GM12878 (cell line): ENCODE measurements around the gene F8A2. TPM values are rescaled to one million over a fixed set of nuclear protein-coding genes. Genes with fewer than 3 reads are reported as not detected.

Experiments used
- ATAC-seq: fragments of 200-7000 bp; cut with Tn5 transposase; 3 replicates; pipeline ENCODE4 v1.9.1; 2020; ENCODE audit warnings: mild to moderate bottlenecking, moderate library complexity
- BruUV-seq: library from RNA; stranded (reverse); fragments of 400-500 nt; replicated peaks from 2 replicates; lab custom pipeline; 2021; lab: Mats Ljungman, UMichigan
- CTCF ChIA-PET: fragments of 300-600 bp; sonication (Branson Sonifier 250); formaldehyde crosslinking; extraction: SDS; loops from one replicate; lab custom pipeline; 2021; ENCODE audit warnings: inconsistent platforms; lab: Yijun Ruan, JAX
- POLR2A ChIA-PET: fragments of 350-600 bp; formaldehyde crosslinking; extraction: SDS; loops from one replicate; lab custom pipeline; 2021; ENCODE audit warnings: inconsistent platforms; lab: Charles Lee
- RAD21 ChIA-PET: fragments of 300-600 bp; sonication (Branson Sonifier 250); formaldehyde crosslinking; loops from one replicate; lab custom pipeline; 2023; ENCODE audit warnings: antibody characterized with exemption; ENCODE audit not compliant: unreplicated experiment; lab: Charles Lee
- SMC1A ChIA-PET: fragments of 300-600 bp; sonication (Branson Sonifier 250); formaldehyde crosslinking; loops from one replicate; lab custom pipeline; 2023; ENCODE audit not compliant: unreplicated experiment, uncharacterized antibody; lab: Charles Lee
- DNase-seq: peaks from one replicate; pipeline ENCODE4 v3.0.0-alpha.2; 2011; ENCODE audit warnings: low read depth, low spot score
- FAIRE-seq: peaks from 3 replicates; lab custom pipeline; 2011; peaks lifted over from hg19 to GRCh38; lab: Jason Lieb, UNC
- H2AFZ ChIP-seq: 2 replicates; pipeline ENCODE4 v1.6.0; 2011; ENCODE audit warnings: low read depth, low read length, control low read depth; ENCODE audit not compliant: control insufficient read depth
- H3K27ac ChIP-seq: 2 replicates; pipeline ENCODE4 v1.5.1; 2011; ENCODE audit warnings: control low read depth; ENCODE audit not compliant: control insufficient read depth, insufficient read depth
- H3K27me3 ChIP-seq, 2 experiments: replicated peaks in 1 of 2; 2 replicates each; pipeline versions ENCODE4 v1.6.0 to v1.6.1; 2011; ENCODE audit warnings: low read length in 1 of 2; ENCODE audit not compliant: control insufficient read depth in 2 of 2, insufficient read depth in 2 of 2
- H3K36me3 ChIP-seq, 2 experiments: 2 replicates each; pipeline ENCODE4 v1.5.1; 2011; ENCODE audit warnings: low read length in 1 of 2; ENCODE audit not compliant: control insufficient read depth in 2 of 2, insufficient read depth in 2 of 2
- H3K4me1 ChIP-seq: 2 replicates; pipeline ENCODE4 v1.6.1; 2011; ENCODE audit warnings: mild to moderate bottlenecking, low read length, moderate library complexity, mixed read lengths; ENCODE audit not compliant: control insufficient read depth, insufficient read depth
- H3K4me2 ChIP-seq: 2 replicates; pipeline ENCODE4 v1.6.0; 2011; ENCODE audit warnings: control low read depth; ENCODE audit not compliant: control insufficient read depth, insufficient read depth
- H3K4me3 ChIP-seq: fragments of 200-600 bp; sonication (generic); 2 replicates; pipeline ENCODE4 v1.5.1; 2016
- H3K79me2 ChIP-seq: 2 replicates; pipeline ENCODE4 v1.6.0; 2011; ENCODE audit warnings: low read length; ENCODE audit not compliant: control insufficient read depth, insufficient read depth
- H3K9ac ChIP-seq: 2 replicates; pipeline ENCODE4 v1.8.0; 2011; ENCODE audit warnings: low read length, control low read depth, mixed read lengths; ENCODE audit not compliant: control insufficient read depth, insufficient read depth
- H3K9me3 ChIP-seq: replicated peaks from 3 replicates; pipeline ENCODE4 v1.5.1; 2011; ENCODE audit warnings: mild to moderate bottlenecking, low read length; ENCODE audit not compliant: control insufficient read depth, insufficient read depth
- H4K20me1 ChIP-seq: 2 replicates; pipeline ENCODE4 v1.6.0; 2011; ENCODE audit not compliant: control insufficient read depth, insufficient read depth
- ATF2 ChIP-seq: IDR thresholded peaks from 2 replicates; pipeline ENCODE4 v1.6.1; 2012; ENCODE audit warnings: low read length, inconsistent platforms
- ATF7 ChIP-seq: fragments of 450-650 bp; IDR thresholded peaks from 2 replicates; pipeline ENCODE4 v1.6.1; 2016; ENCODE audit warnings: low read depth, mild to moderate bottlenecking
- CBX5 ChIP-seq: sonication (generic); IDR thresholded peaks from 2 replicates; pipeline ENCODE4 v1.6.1; 2016; ENCODE audit warnings: low read depth, moderate library complexity, mild to moderate bottlenecking, inconsistent platforms
- DPF2 ChIP-seq: fragments of 450-650 bp; IDR thresholded peaks from 2 replicates; pipeline ENCODE4 v1.6.1; 2017; ENCODE audit warnings: mild to moderate bottlenecking
- EGR1 ChIP-seq, 2 experiments: IDR thresholded peaks; 1 replicate in 1 of 2; 2 replicates in 1 of 2; pipeline ENCODE4 v1.6.1; 2011 to 2012; ENCODE audit warnings: low read depth in 2 of 2, low read length in 2 of 2, borderline replicate concordance in 1 of 2, mild to moderate bottlenecking in 1 of 2, moderate library complexity in 1 of 2
- IRF3 ChIP-seq: fragments of 450-650 bp; IDR thresholded peaks from 2 replicates; pipeline ENCODE4 v1.6.1; 2014; ENCODE audit warnings: mild to moderate bottlenecking
- IRF4 ChIP-seq: IDR thresholded peaks from 2 replicates; pipeline ENCODE4 v1.6.1; 2011; ENCODE audit warnings: low read depth, low read length
- NFYA ChIP-seq: IDR thresholded peaks from 2 replicates; pipeline ENCODE4 v1.6.1; 2011; ENCODE audit warnings: low read depth, mild to moderate bottlenecking, low read length, improper control_type of control experiment, borderline replicate concordance
- NR2C2 ChIP-seq: IDR thresholded peaks from 2 replicates; pipeline ENCODE4 v1.6.1; 2011; ENCODE audit warnings: borderline replicate concordance, low read depth; ENCODE audit not compliant: control insufficient read depth, insufficient read length
- PAX5 ChIP-seq: IDR thresholded peaks from 2 replicates; pipeline ENCODE4 v1.6.1; 2011; ENCODE audit warnings: low read depth, low read length, borderline replicate concordance
- PBX3 ChIP-seq: IDR thresholded peaks from 2 replicates; pipeline ENCODE4 v1.6.1; 2011; ENCODE audit warnings: mild to moderate bottlenecking, low read depth, low read length, moderate library complexity; ENCODE audit not compliant: insufficient replicate concordance
- POLR2AphosphoS2 ChIP-seq: IDR thresholded peaks from 2 replicates; pipeline ENCODE4 v1.6.1; 2011; ENCODE audit warnings: low read depth, mild to moderate bottlenecking, low read length, improper control_type of control experiment, moderate library complexity
- RAD21 ChIP-seq: IDR thresholded peaks from 2 replicates; pipeline ENCODE4 v1.6.1; 2011; ENCODE audit warnings: mild to moderate bottlenecking, low read depth, low read length, moderate library complexity; ENCODE audit not compliant: insufficient read depth
- SMARCA5 ChIP-seq: fragments of 450-650 bp; IDR thresholded peaks from 2 replicates; pipeline ENCODE4 v1.6.1; 2017; ENCODE audit warnings: mild to moderate bottlenecking
- YBX1 ChIP-seq: fragments of 450-650 bp; IDR thresholded peaks from 2 replicates; pipeline ENCODE4 v1.6.1; 2016; ENCODE audit warnings: antibody characterized with exemption
- WGBS: methylation state at CpG from one replicate; pipeline ENCODE4 v1.1.6; 2016; ENCODE audit warnings: low lambda C conversion rate; ENCODE audit not compliant: insufficient replicate concordance, insufficient coverage; ENCODE audit errors: missing lambda C conversion rate; 5-methylcytosine and 5-hydroxymethylcytosine counted together
- in situ Hi-C: fragments of 300-500 bp; cut with MboI; formaldehyde crosslinking; loops from 9 replicates; pipeline ENCODE4 v1.14.3; 2018; ENCODE audit warnings: mixed read lengths
- intact Hi-C: fragments of 100-400 bp; cut with micrococcal nuclease; formaldehyde crosslinking; loops from one replicate; pipeline ENCODE4 v1.14.2; 2022; ENCODE audit not compliant: unreplicated experiment
- polyA plus RNA-seq, 11 experiments: library from polyadenylated mRNA; depleted of rRNA in 4 of 11; unstranded in 6 of 11; stranded (reverse) in 5 of 11; fragments of >200 nt; fragmentation: Nextera tagmentation in 4 of 11; fragmentation: Illumina TruSeq in 1 of 11; extraction: Ambion mirVana in 4 of 11; extraction: Trizol in 1 of 11; gene quantifications; 1 replicate in 1 of 11; 2 replicates in 10 of 11; pipeline versions ENCODE4 v1.2.1 to v1.2.3, GENCODE V29; 2011 to 2016; ENCODE audit warnings: inconsistent platforms in 2 of 11, missing spikeins in 2 of 11, low read depth in 1 of 11
- total RNA-seq, 4 experiments: library from RNA; depleted of rRNA in 3 of 4; stranded (reverse); fragments of >200 nt in 3 of 4; fragmentation: Illumina TruSeq in 1 of 4; extraction: Trizol in 1 of 4; gene quantifications; 2 replicates each; pipeline versions ENCODE4 v1.2.1 to v1.2.3, GENCODE V29; 2013 to 2021
- TF ChIP-seq, protein P1 (sequence below): fragments of 450-650 bp; IDR thresholded peaks from 2 replicates; pipeline ENCODE4 v1.6.1; 2016; ENCODE audit warnings: mild to moderate bottlenecking
- TF ChIP-seq, protein P2 (sequence below): fragments of 450-650 bp; formaldehyde crosslinking; IDR thresholded peaks from 2 replicates; pipeline ENCODE4 v1.5.0; 2022; ENCODE audit warnings: mild to moderate bottlenecking, missing genetic modification characterization

Gene F8A2
- total and polyA plus RNA-seq, 10 of the 15 experiments (the other 5 are each of a cell fraction or from before 2014, with no cell fraction given) = not detected

DNA sequence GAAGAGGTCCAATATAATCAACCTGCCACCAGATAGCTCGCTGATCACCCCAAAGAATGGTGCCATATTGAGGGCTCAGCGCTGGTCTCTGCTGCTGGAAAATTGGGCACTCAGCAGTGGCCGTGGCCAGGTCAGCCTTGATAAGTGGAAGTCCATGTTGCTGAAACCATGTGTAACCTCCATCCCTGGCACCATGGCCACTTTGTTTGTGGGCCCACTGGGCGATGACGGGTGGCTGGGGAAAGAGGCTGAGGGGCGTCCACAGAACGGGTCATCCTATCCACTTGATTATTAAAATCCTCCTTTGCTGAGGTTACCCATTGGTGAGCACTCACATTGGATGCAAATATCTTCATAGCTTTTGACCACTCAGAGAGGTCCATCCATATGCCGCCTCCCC lies 7.7 kb downstream of the F8A2 start:
- no peak for ATAC-seq

More for the DNA sequence above, 7.7 kb downstream of the F8A2 start:
- CTCF ChIA-PET = no interaction called here
- no TSS peak for BruUV-seq
- DNase-seq = no peak
- in situ Hi-C loops (no loop called here), intact Hi-C loops (no loop called here)
- Histone ChIP-seq H3K27me3 (no peaks in the 10 kb centered on the region), H3K4me2 (no peak overlapping the region), H3K27ac (no peak overlapping the region), H3K4me1 (no peaks in the 10 kb centered on the region), H2AFZ (no peak overlapping the region), H3K4me3 (no peak overlapping the region), H3K9me3 (no peaks in the 10 kb centered on the region), H3K79me2 (no peaks in the 10 kb centered on the region), H3K9ac (no peak overlapping the region), H3K36me3 (no peaks in the 10 kb centered on the region), H4K20me1 (no peaks in the 10 kb centered on the region)
- RAD21 ChIA-PET = no interaction called here
- no peak for FAIRE-seq
- WGBS = 73% methylated on average over 8 of the region's 8 CpGs
- SMC1A ChIA-PET = no interaction called here
- TF ChIP-seq, protein P1, sequence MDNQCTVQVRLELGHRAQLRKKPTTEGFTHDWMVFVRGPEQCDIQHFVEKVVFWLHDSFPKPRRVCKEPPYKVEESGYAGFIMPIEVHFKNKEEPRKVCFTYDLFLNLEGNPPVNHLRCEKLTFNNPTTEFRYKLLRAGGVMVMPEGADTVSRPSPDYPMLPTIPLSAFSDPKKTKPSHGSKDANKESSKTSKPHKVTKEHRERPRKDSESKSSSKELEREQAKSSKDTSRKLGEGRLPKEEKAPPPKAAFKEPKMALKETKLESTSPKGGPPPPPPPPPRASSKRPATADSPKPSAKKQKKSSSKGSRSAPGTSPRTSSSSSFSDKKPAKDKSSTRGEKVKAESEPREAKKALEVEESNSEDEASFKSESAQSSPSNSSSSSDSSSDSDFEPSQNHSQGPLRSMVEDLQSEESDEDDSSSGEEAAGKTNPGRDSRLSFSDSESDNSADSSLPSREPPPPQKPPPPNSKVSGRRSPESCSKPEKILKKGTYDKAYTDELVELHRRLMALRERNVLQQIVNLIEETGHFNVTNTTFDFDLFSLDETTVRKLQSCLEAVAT = no peak
- no peak for TF ChIP-seq ATF7
- no peak for TF ChIP-seq IRF4
- TF ChIP-seq IRF3 = no peak
- TF ChIP-seq YBX1 = no peak
- TF ChIP-seq SMARCA5 = no peak
- no peak for TF ChIP-seq NR2C2
- no peak for TF ChIP-seq POLR2AphosphoS2
- no peak for TF ChIP-seq RAD21
- TF ChIP-seq EGR1 (IDR thresholded peaks at IDR 0.05; ENCODE audit: borderline replicate concordance in 1 of 2, low read depth in 2 of 2, low read length in 2 of 2) = no peak
- TF ChIP-seq PAX5 = no peak
- TF ChIP-seq, protein P2, sequence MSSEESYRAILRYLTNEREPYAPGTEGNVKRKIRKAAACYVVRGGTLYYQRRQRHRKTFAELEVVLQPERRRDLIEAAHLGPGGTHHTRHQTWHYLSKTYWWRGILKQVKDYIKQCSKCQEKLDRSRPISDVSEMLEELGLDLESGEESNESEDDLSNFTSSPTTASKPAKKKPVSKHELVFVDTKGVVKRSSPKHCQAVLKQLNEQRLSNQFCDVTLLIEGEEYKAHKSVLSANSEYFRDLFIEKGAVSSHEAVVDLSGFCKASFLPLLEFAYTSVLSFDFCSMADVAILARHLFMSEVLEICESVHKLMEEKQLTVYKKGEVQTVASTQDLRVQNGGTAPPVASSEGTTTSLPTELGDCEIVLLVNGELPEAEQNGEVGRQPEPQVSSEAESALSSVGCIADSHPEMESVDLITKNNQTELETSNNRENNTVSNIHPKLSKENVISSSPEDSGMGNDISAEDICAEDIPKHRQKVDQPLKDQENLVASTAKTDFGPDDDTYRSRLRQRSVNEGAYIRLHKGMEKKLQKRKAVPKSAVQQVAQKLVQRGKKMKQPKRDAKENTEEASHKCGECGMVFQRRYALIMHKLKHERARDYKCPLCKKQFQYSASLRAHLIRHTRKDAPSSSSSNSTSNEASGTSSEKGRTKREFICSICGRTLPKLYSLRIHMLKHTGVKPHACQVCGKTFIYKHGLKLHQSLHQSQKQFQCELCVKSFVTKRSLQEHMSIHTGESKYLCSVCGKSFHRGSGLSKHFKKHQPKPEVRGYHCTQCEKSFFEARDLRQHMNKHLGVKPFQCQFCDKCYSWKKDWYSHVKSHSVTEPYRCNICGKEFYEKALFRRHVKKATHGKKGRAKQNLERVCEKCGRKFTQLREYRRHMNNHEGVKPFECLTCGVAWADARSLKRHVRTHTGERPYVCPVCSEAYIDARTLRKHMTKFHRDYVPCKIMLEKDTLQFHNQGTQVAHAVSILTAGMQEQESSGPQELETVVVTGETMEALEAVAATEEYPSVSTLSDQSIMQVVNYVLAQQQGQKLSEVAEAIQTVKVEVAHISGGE (CRISPR knock-in tag) = no peak
- no peak for TF ChIP-seq DPF2
- TF ChIP-seq PBX3 = no peak
- TF ChIP-seq NFYA = no peak
- TF ChIP-seq CBX5 = no peak
- TF ChIP-seq ATF2 = no peak
- POLR2A ChIA-PET = no interaction called here
